Keratinocyte (primary cell): ENCODE results near the gene DLG2.

Experiments used
- CTCF ChIP-seq, 3 experiments: IDR thresholded peaks in 1 of 3; conservative IDR thresholded peaks in 1 of 3; optimal IDR thresholded peaks in 1 of 3; 2 replicates in 2 of 3; 3 replicates in 1 of 3; pipeline versions ENCODE3 to v1.5.1; 2011; ENCODE audit warnings: low read length in 3 of 3, mild to moderate bottlenecking in 3 of 3, moderate library complexity in 2 of 3, control low read depth in 1 of 3, inconsistent platforms in 1 of 3; ENCODE audit not compliant: insufficient read depth in 2 of 3; ENCODE audit errors: extremely low read depth in 1 of 3
- EZH2 ChIP-seq: IDR thresholded peaks from one replicate; pipeline ENCODE4 v1.6.1; 2012; ENCODE audit warnings: inconsistent platforms, mild to moderate bottlenecking, low read length, moderate library complexity

GRCh38 chr11:84232511-84232910 lies 1394.6 kb downstream of the DLG2 start:
- TF ChIP-seq CTCF (optimal IDR thresholded peaks at IDR 0.05 in 1 of 3, IDR thresholded peaks at IDR 0.05 in 1 of 3, conservative IDR thresholded peaks at IDR 0.05 in 1 of 3; ENCODE audit: extremely low read depth in 1 of 3, insufficient read depth in 2 of 3, low read length in 3 of 3) (no peak), EZH2 (no peak)
